ENCODE data around the gene GALNT16. TPM values are rescaled to one million over a fixed set of nuclear protein-coding genes. Genes with fewer than 3 reads are reported as not detected.

GALNT16 gene
- polyA plus RNA-seq, 1 donor (not counting 4 experiments of a cell fraction or from before 2014, with no cell fraction given) = not detected

DNA sequence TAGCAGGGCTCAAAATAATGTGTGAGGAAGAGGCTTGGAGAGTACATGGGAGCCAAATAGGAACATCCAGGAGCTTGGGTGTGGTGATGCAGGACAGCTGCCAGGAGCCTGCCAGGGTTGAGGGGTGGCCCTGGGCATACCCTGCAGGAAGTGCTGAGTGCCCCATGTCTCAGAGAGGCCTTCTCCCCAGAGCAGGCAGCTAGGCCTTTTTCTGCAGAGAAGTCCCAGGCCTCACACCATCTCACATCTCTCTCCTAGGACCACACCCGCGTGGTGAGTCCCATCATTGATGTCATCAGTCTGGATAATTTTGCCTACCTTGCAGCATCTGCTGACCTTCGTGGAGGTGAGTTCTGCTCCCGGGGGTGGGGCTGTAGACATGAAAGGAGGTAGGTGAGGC, 71.2 kb downstream of the GALNT16 start:
- Histone ChIP-seq H4K20me1 (ENCODE audit: control insufficient read depth, extremely low read depth, insufficient read depth, low read length) (no peaks in the 10 kb centered on the region), H3K9me3 (ENCODE audit: control insufficient read depth, low read depth, low read length) (no peaks in the 10 kb centered on the region), H3K4me1 (ENCODE audit: control insufficient read depth, extremely low read depth, insufficient read depth, low read length) (peaks cover 9% of the 10 kb centered on the region), H3K79me2 (ENCODE audit: control insufficient read depth, insufficient read depth, low read length) (no peaks in the 10 kb centered on the region), H3K36me3 (ENCODE audit: control insufficient read depth in 2 of 2, extremely low read depth in 1 of 2, insufficient read depth in 2 of 2, low read length in 2 of 2) (no peaks in the 10 kb centered on the region), H3K9me1 (ENCODE audit: control insufficient read depth, extremely low read depth, insufficient read depth, low read length) (no peaks in the 10 kb centered on the region), H2AFZ (ENCODE audit: control insufficient read depth, low read length) (no peak overlapping the region), H3K4me2 (ENCODE audit: control insufficient read depth, extremely low read depth, insufficient read depth, low read depth, low read length) (no peak overlapping the region), H3K4me3 (ENCODE audit: control insufficient read depth in 2 of 3, extremely low read depth in 1 of 3, insufficient read depth in 2 of 3, low read depth in 1 of 3, low read length in 3 of 3) (no peak overlapping the region), H3K9ac (ENCODE audit: control insufficient read depth, extremely low read depth, insufficient read depth, low read length) (no peak overlapping the region), H3K27me3 (ENCODE audit: control insufficient read depth, extremely low read depth, insufficient read depth, low read length) (peaks cover 26% of the 10 kb centered on the region), H3K27ac (ENCODE audit: control insufficient read depth, insufficient read depth, low read length) (no peak overlapping the region)
- TF ChIP-seq EZH2 (IDR thresholded peaks at IDR 0.05; ENCODE audit: low read length) = no peak
- TF ChIP-seq, protein P1, sequence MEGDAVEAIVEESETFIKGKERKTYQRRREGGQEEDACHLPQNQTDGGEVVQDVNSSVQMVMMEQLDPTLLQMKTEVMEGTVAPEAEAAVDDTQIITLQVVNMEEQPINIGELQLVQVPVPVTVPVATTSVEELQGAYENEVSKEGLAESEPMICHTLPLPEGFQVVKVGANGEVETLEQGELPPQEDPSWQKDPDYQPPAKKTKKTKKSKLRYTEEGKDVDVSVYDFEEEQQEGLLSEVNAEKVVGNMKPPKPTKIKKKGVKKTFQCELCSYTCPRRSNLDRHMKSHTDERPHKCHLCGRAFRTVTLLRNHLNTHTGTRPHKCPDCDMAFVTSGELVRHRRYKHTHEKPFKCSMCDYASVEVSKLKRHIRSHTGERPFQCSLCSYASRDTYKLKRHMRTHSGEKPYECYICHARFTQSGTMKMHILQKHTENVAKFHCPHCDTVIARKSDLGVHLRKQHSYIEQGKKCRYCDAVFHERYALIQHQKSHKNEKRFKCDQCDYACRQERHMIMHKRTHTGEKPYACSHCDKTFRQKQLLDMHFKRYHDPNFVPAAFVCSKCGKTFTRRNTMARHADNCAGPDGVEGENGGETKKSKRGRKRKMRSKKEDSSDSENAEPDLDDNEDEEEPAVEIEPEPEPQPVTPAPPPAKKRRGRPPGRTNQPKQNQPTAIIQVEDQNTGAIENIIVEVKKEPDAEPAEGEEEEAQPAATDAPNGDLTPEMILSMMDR (optimal IDR thresholded peaks at IDR 0.05 in 1 of 3, IDR thresholded peaks at IDR 0.05 in 1 of 3, conservative IDR thresholded peaks at IDR 0.05 in 1 of 3; ENCODE audit: extremely low read depth in 1 of 3, insufficient read depth in 2 of 3, low read length in 3 of 3) = no peak
- FAIRE-seq (no peak), DNase-seq (ENCODE audit: low read depth, low spot score) (no peak)
- dilution Hi-C loops (cut with MboI; ENCODE audit: extremely low pct_ligation_motif_present, low sequenced_read_pairs) = no loop called here

DNA sequence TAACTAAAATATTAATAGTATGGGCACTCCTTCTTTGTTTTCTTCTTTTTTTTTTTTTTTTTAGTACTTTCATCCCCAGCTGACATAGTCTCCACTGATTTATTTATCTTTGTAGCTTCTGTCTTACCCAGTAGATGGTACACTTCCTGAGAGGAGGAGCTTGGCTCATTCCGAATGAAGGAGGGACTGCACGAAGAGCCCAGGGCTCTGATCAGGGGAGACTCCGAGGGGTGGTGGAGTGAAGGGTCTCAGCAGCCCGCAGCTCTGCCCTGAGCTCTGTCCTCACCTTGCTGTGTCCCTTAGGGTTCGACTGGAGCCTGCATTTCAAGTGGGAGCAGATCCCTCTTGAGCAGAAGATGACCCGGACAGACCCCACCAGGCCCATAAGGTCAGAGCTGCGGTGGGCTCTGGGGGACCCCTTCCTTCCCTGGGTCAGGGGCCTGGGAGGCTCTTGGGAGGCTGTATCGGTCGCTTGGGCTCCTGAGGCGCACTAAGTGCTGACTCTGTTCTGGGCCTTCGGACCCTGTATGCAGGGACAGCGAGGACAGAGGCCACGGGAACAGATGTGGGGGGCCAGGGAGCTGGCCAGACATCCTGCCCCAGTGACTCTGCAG, 72.9 kb downstream of the GALNT16 start:
- no peak overlapping the region for H3K4me2 ChIP-seq (ENCODE audit: control insufficient read depth, extremely low read depth, insufficient read depth, low read depth, low read length)
- TF ChIP-seq, protein P1 (optimal IDR thresholded peaks at IDR 0.05 in 1 of 3, IDR thresholded peaks at IDR 0.05 in 1 of 3, conservative IDR thresholded peaks at IDR 0.05 in 1 of 3; ENCODE audit: extremely low read depth in 1 of 3, insufficient read depth in 2 of 3, low read length in 3 of 3) = no peak
- no peak for TF ChIP-seq EZH2 (IDR thresholded peaks at IDR 0.05; ENCODE audit: low read length)
- dilution Hi-C loops (cut with MboI; ENCODE audit: extremely low pct_ligation_motif_present, low sequenced_read_pairs) = no loop called here

More for the DNA sequence above, 72.9 kb downstream of the GALNT16 start:
- H3K9ac ChIP-seq (ENCODE audit: control insufficient read depth, extremely low read depth, insufficient read depth, low read length) = no peak overlapping the region
- no peaks in the 10 kb centered on the region for H4K20me1 ChIP-seq (ENCODE audit: control insufficient read depth, extremely low read depth, insufficient read depth, low read length)
- no peaks in the 10 kb centered on the region for H3K9me3 ChIP-seq (ENCODE audit: control insufficient read depth, low read depth, low read length)
- FAIRE-seq (no peak), DNase-seq (ENCODE audit: low read depth, low spot score) (no peak)
- no peaks in the 10 kb centered on the region for H3K9me1 ChIP-seq (ENCODE audit: control insufficient read depth, extremely low read depth, insufficient read depth, low read length)
- no peak overlapping the region for H2AFZ ChIP-seq (ENCODE audit: control insufficient read depth, low read length)
- H3K27ac ChIP-seq (ENCODE audit: control insufficient read depth, insufficient read depth, low read length) = no peak overlapping the region
- H3K4me1 ChIP-seq (ENCODE audit: control insufficient read depth, extremely low read depth, insufficient read depth, low read length) = peaks cover 9% of the 10 kb centered on the region
- no peaks in the 10 kb centered on the region for H3K79me2 ChIP-seq (ENCODE audit: control insufficient read depth, insufficient read depth, low read length)
- no peak overlapping the region for H3K4me3 ChIP-seq (ENCODE audit: control insufficient read depth in 2 of 3, extremely low read depth in 1 of 3, insufficient read depth in 2 of 3, low read depth in 1 of 3, low read length in 3 of 3)
- H3K36me3 ChIP-seq (ENCODE audit: control insufficient read depth in 2 of 2, extremely low read depth in 1 of 2, insufficient read depth in 2 of 2, low read length in 2 of 2) = no peaks in the 10 kb centered on the region
- peaks cover 31% of the 10 kb centered on the region for H3K27me3 ChIP-seq (ENCODE audit: control insufficient read depth, extremely low read depth, insufficient read depth, low read length)
